ENCODE results near the gene COG2.
"Not testable (repeated sequence)": the region's sequence is repeated elsewhere in the genome, so short reads cannot be mapped to it uniquely, and the experiment has no call there.

Gene COG2

GRCh38 chr1:230626232-230626631, 16.0 kb upstream of the COG2 start:
- no peak for DNase-seq

DNA sequence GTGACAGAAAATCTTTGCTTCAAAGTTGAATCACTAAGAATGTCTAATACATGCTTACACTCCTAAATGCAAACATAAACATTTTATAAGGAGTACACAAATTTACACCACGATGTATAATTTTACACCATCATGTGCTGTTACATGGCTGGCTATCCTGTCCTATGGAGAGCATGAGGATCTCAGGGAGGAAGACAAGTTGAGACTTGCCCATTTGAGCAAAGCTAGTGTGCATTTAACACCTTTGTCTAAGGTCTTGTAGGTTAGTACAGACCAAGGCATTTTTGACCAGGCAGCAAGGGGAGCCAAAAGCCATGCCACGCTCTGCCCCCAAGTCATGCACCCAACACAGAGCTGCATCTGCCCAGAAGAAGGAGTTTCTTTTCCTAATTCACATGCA, 14.5 kb upstream of the COG2 start:
- DNase-seq = no peak

DNA sequence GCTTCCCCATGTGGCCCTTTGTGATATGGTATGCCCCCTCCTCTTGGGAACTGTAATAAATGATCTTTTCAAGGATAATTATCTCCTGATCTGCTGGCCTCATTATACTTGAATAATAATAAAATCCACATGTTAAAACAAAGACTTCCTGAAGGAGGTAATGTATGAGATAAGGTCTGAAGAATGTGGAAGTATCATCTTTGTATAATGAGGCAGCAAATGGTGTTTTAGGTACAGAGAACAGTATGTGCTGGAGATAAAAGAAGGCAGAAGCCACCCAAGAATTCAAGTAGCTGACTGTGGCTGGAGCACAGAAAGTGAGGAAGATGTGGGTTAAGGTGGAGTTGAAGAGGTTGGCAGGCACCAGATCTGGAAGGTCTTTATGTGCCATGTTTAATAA, 12.8 kb upstream of the COG2 start:
- no peak for DNase-seq

DNA sequence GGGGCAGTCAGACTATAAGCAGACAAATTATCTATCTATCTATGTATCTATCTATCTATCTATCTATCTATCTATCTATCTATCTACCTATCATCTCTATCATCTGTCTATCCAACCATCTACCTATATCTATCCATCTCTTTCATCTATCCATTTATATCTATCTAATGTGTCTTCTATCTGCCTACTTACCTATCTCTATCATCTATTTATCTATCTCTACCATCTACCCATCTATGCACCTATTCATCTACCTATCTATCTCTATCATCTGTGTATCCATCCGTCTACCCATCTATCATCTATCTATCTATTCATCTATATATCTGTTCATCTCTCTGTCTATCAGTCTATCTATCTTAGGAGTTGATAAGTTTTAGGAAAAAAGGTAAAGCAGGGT, 10.8 kb upstream of the COG2 start:
- no peak for DNase-seq

DNA sequence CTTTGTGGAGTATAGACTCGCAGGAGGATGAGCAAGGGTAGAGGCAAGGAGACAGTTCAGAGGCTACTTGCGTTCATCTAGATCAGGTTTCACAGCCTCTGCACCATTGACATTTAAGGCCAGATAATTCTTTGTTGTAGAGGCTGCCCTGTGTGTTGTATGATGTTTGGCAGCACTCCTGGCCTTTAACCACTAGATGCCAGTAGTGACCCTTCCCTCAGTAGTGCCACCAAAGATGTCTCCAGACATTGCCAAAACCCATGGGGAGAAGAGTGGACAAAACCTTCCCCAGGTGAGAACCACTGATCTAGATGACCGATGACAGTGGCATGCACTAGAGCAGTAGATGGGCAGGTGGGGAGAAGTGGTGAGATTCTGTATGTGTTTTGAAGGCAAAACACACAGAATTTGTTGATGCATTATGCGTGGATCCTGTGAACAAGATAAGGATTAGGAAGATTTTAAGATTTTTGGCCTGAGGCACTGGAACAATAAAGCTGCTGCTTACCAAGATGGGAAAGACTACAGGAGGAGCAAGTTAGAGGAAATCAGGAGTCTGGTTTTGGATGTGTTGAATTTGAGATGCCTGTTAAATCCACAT, 9.9 kb upstream of the COG2 start:
- peak; percentile 62 for DNase-seq

DNA sequence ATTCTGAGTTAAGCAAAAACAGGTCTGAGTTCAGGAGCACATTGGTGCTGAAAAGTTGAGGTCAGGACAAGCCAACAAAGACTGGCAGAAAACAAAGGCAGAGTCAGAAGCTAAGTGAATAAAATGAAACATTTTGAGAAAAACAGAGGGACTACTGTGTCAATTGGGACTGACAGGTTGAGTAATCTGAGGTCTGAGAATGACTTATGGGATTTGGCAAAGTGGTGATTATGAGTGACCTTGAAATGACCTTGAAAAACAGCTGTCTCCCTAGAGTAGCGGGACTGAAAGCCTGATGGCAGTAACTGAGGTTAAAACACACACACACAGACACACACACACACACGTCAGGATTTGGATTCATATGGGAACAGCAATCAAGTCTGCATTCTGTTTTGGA, 8.8 kb upstream of the COG2 start:
- DNase-seq = no peak

DNA sequence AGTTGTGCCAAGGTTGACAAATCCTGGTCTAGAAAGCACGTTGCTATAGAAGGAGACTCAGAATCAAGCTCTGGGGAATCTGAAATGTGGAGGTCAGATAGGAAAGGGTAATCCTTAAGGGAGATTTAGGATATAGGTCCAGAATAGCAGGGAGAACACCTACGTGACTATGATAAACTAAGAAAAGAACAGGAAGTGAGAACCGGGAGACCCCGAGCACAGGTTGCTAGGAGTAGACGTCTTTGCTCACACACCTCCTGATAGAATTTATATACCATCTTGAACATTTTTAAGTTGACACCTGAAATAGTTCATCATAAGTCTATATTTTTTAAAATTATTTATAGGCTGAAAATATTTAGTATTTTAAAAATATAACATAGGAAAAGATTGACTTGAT, 7.9 kb upstream of the COG2 start:
- no peak for DNase-seq

DNA sequence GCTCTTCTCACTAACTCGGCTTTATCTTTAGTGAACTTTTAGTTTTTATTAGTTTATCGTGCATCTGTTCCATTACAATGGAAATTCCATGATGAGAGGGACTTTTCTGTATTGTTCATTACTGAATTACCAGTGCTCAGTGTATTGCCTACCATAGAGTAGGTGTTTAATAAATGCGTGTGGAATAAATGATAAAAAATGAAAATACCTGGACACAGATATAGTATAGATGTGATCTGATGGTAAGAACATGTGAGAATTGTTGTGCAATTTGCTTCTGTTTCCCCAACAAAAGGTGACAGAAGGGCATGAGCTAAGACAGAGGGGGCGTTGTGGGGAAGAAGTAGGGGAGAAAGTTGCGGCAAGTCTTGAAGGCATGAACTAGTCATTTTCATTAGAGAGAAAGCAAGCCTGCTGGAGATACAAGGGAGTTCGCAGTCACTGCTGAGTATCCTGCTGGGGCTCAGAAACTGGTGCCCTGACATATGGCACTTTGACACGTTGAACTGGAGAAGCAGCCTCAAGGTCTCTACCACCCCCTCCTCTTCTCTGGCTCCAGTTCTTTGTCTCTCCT, 5.6 kb upstream of the COG2 start:
- no peak for DNase-seq

DNA sequence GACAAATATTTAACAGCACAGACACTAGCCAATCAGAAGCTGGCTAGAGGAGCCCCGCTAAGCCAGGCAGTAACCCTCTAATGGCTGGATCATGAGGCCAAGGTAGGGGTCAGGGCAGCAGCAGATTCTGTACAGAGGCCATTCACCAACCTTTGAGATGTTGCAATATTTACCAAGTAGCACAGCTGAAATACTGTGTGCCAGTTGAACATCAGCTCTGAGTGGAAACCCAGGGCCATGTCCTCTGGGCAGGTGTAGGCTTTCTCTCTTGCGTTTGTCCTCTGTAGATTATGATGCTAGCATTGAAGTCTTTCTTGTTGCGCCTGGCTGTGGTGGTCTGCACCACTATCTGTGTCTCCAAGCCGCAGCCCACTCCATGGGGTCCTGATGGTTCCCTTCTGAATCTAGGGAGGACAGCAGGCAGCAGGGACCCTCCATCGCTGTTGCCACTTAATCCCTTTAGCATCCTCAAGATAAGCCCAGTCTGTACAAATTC, 2.5 kb upstream of the COG2 start:
- DNase-seq = no peak

- DNase-seq = no peak
Measured at GRCh38 chr1:230641346-230641745, 935 bp upstream of the COG2 start.

DNA sequence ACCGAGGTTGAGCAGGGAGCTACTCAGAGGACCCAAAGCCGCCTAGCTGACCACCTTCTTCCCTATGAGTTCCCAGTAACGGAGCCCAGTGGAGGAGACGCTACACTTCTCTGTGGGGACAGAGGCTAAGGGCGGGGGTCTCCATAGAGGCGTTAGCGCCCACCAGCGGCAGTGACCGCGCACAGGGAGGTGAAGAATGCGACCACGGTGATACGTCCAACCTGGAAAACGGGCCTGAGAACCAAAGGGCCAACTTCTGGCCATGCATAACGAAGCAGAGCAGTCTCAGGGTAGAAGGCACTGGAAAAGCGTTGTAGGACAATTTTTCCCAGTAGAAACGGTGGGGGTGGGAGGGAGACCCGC, 400 bp upstream of the COG2 start:
- no peak for DNase-seq

DNA sequence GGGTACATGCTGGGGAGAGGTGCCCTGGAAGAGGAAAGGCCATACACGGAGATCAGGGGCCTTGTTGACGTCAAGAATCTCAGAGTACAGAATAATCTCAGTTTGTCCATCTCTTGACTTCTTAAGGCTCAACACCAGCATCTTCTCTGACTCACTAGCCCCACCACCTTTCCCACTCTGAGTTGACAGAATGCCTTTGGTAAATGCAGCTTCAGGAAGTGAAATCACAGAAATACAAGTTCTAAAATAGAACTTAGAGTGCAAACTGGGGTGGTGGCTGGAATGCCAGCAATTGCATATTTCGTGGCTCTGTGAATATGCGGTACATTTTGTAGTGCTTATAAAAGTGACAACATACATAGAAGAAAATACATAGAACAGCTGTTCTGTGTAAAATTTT, 1.6 kb downstream of the COG2 start:
- DNase-seq = peak; percentile 65

GRCh38 chr1:230646710-230647302, 4.5 kb downstream of the COG2 start:
- no peak for DNase-seq

- DNase-seq = no peak
Measured at GRCh38 chr1:230647321-230647720, 5.0 kb downstream of the COG2 start.

DNA sequence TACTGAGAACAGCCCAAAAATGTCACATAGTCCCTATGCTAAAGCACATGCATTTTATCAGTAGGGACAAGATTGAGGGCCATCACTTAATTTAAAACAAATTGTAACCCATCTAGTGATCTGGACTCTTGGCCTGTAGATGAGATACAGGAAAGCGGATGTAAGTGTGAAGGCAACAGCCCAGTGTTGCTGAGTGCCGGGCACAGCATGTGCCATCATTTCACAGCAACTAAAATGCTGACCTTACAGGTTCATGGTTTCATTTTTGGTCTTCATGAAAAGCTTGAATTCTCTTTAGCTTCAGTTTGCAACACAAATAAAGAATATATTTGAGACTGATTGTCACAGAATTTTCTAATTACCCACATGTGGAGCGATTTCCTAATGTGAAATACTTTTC, 5.8 kb downstream of the COG2 start:
- DNase-seq = peak; percentile 77

GRCh38 chr1:230650300-230650699, 8.0 kb downstream of the COG2 start:
- no peak for DNase-seq

GRCh38 chr1:230651235-230651634, 9.0 kb downstream of the COG2 start:
- no peak for DNase-seq

DNA sequence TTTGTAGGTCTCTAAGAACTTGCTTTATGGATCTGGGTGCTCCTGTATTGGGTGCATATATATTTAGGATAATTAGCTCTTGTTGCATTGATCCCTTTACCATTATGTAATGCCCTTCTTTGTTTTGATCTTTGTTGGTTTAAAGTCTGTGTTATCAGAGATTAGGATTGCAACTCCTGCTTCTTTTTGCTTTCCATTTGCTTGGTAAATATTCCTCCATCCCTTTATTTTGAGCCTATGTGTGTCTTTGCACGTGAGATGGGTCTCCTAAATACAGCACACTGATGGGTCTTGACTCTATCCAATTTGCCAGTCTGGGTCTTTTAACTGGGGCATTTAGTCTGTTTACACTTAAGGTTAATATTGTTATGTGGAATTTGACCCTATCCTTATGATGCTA, 14.4 kb downstream of the COG2 start:
- not testable (repeated sequence) for DNase-seq

GRCh38 chr1:230658103-230658502, 15.8 kb downstream of the COG2 start:
- DNase-seq = not testable (repeated sequence)

DNA sequence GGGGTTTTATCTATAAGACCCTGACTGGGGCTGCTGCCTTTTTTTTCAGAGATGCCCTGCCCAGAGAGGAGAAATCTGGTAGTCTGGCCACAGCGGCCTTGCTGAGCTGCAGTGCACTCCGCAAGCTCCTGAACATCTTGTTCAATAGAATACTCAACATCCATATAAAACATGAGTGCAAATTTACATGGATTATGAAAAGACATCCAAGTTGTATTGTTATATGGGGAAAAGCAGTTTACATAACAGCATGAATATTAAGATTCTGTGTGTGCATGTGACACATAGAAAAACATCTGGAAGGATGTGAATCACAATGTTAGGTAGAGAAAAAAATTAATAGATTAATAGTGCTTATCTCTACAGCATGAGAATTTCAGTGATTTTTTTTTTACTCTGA, 16.4 kb downstream of the COG2 start:
- no peak for DNase-seq

GRCh38 chr1:230661976-230662375, 19.7 kb downstream of the COG2 start:
- DNase-seq = no peak

DNA sequence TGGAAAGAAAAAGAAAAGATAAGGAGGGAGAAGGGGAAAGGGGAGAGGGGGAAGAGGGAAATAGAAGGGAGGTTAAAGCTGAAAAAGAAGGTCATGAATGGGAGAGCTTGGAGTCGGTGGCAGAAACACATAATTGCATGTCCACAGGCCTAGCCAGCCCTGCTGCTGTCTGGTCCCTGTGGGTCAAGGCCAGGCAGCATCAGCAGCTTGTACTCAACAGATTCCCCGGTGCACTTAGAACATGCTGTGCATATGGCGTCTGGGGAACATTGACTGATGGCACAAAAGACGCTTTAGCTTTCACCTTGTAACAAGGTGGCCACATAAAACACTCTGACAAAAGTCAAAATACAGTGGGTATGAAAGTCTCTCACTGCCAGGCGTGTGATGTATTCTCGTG, 25.9 kb downstream of the COG2 start:
- no peak for DNase-seq

DNA sequence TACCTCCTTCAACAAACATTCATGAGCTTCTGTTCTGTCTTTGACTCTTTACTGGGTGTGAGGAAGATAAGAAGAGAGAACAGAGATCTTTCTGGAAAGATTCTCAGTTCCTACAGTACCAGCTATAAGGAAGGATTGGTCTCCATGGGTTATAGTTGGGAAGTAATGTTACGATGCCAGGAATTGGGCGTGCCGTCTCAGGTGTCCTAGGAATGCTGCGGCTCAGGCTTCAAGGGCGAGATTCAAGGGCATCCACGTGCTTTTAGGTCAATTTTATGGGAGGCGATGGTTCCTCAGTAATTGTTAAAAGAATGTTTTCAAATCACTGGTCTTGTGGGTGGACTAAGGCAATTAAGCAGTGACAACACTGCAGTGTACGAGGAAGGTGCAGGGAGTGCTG, 27.3 kb downstream of the COG2 start:
- DNase-seq = no peak

DNA sequence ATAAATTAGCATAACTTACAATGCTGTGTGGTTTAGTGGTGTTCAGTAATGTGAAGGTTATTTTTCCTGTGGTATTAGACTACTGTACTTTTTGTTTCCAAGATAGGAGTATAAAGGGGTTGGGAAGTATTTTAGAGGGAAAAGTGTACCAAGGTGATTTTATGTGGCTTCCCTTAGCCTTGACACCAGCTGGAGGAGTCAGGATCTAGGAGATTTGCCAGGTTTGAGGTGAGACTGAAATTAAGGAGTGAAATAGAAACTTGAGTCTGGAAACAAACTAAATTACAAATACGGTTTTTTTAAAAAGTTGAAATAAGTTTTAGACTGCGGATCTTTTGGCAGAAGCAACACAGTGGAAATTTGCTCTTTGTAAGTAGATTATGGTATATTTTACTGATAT, 32.3 kb downstream of the COG2 start:
- no peak for DNase-seq

DNA sequence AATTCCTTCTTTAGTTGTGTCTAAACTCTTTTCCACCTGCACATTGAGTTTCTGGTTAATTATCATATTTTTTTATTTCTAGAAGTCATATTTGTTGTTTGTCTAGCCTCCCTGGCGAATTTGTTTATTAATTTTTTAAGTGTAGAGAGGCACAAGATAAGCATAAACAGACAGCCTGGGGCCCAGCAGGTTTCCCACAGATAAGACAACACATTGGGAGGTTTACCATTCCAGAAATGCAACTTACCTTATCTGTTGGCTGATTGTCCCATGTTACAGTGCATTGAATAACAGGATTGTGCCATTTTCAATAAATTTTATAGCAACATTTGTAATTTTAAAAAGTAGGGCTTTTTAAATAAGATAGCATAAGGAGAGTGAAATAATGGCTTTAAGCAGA, 34.9 kb downstream of the COG2 start:
- DNase-seq = no peak

All from RPMI8226 (cell line).